H1 (cell line): ENCODE data around the gene TRIM31. TPM values are rescaled to one million over a fixed set of nuclear protein-coding genes. Genes with fewer than 3 reads are reported as not detected.

Experiments used
- BACH1 ChIP-seq: IDR thresholded peaks from 2 replicates; pipeline ENCODE4 v1.6.1; 2012; ENCODE audit warnings: low read length, improper control_type of control experiment
- polyA plus RNA-seq, 7 experiments: library from polyadenylated mRNA; depleted of rRNA in 3 of 7; stranded (reverse) in 5 of 7; unstranded in 2 of 7; fragments of >200 nt in 5 of 7; fragments of 200-250 nt in 2 of 7; gene quantifications; 1 replicate in 5 of 7; 2 replicates in 1 of 7; 4 replicates in 1 of 7; pipeline versions ENCODE4 v1.2.1 to v1.2.3, GENCODE V29; 2011 to 2013; ENCODE audit warnings: missing spikeins in 2 of 7, mixed read lengths in 2 of 7
- total RNA-seq: library from RNA; stranded (reverse); fragmentation: NEBNext Ultra II Directional; extraction: Animal tissue kit (Norgen Biotek cat#: 25700); gene quantifications from 2 replicates; pipeline ENCODE4 v1.2.1, GENCODE V29; 2021
- TF ChIP-seq, protein P1 (sequence below), 3 experiments: IDR thresholded peaks; 1 replicate in 2 of 3; 2 replicates in 1 of 3; pipeline versions ENCODE4 v1.5.1 to v1.6.1; 2011; ENCODE audit warnings: low read length in 3 of 3, mild to moderate bottlenecking in 3 of 3, inconsistent platforms in 2 of 3, low read depth in 1 of 3, moderate library complexity in 1 of 3; ENCODE audit not compliant: insufficient read depth in 1 of 3; ENCODE audit errors: control extremely low read depth in 1 of 3

TRIM31 gene
- total and polyA plus RNA-seq, 2 of the 8 experiments (the other 6 are each of a cell fraction or from before 2014, with no cell fraction given) = not detected

DNA sequence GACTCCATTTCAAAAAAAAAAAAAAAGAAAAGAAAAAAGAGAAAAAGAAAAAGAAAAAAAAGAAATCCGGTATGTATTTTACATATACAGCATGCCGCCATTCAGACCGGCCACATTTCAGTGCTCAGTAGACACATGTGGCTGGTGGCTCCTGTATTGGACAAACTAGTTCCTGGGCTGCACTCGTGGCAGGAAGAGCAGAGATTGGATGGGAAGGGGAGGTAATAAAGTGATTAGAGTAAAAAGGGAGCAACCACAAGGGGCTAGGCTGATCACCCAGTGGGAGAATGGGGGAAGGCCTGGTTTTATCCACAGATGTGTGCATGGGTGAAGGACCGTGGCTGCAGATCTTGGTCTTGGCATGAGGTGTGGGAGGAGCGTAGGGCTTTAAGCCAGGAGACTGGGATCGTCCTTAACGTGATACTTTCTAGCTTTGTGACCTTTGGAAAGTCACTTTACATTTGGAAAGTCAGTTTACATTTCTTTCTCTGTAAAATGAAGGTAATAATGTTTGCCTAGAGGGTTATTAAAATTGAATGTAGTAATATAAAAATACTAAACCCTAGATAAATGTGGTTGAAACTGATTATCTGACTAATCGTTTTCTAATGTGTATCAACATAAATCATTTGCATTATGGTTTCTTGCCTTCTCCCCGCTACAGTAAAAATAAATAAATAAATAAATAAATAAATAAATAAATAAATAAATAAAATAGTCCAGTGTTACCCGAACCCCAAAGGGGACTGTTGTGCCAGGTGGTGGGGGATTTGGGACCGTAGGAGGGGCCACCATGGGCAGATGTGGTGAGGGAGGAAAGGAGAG is 49.6 kb upstream of the TRIM31 start (continued):
- TF ChIP-seq, protein P1, sequence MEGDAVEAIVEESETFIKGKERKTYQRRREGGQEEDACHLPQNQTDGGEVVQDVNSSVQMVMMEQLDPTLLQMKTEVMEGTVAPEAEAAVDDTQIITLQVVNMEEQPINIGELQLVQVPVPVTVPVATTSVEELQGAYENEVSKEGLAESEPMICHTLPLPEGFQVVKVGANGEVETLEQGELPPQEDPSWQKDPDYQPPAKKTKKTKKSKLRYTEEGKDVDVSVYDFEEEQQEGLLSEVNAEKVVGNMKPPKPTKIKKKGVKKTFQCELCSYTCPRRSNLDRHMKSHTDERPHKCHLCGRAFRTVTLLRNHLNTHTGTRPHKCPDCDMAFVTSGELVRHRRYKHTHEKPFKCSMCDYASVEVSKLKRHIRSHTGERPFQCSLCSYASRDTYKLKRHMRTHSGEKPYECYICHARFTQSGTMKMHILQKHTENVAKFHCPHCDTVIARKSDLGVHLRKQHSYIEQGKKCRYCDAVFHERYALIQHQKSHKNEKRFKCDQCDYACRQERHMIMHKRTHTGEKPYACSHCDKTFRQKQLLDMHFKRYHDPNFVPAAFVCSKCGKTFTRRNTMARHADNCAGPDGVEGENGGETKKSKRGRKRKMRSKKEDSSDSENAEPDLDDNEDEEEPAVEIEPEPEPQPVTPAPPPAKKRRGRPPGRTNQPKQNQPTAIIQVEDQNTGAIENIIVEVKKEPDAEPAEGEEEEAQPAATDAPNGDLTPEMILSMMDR (IDR thresholded peaks at IDR 0.05; ENCODE audit: control extremely low read depth in 1 of 3, insufficient read depth in 1 of 3, low read depth in 1 of 3, low read length in 3 of 3) = no peak
- no peak for TF ChIP-seq BACH1
- TF ChIP-seq, all 59 proteins: peak for 0
